HS-27A (cell line): ENCODE data around the gene PI4KA.

ENCODE experiments used
- DNase-seq: peaks from one replicate; pipeline ENCODE4 v3.0.0-alpha.2; 2012; ENCODE audit warnings: low read depth, missing footprints

PI4KA gene

DNA sequence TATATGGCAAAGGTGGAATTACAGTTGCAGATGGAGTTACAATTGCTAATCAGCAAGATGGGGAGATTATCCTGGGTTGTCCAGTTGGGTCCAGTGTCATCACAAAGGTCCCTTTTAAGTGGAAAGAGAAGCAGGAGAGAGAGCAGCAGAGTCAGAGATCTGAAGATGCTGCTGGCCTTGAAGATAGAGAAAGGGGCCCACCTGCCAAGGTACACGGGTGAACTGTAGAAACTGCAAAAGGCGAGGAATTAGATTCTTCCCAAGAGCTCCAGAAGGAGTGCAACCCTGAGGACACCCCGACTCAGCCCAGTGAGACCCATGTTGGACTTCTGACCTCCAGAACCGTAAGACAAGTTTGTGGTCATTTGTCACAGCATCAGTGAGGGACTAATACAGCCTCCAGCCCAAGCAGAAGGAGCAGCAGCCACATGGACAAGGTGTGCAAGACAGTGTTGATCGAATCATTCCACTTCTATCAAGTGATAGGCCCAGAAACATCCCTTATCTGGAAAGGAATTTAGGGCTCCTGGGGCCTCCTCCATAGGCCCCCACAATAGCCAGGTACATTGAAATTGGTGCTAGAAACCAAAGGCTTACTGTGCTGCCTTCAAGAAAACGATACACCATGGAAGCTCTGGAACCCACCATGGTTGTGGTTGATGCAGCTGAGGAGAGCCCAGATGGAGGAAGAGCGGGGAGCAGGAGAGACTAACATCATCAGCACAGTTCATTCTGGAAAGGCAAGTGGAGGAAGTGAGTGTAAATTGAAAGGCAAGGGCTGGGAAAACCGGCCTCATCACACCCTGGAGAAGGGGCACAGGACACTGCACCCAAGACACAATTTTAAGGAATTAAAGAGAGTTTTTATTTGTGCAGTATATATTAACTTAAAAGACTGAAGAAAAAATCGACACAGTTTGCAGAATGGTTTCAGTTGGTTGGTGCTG lies 23.5 kb upstream of the PI4KA start:
- DNase-seq: no peak

DNA sequence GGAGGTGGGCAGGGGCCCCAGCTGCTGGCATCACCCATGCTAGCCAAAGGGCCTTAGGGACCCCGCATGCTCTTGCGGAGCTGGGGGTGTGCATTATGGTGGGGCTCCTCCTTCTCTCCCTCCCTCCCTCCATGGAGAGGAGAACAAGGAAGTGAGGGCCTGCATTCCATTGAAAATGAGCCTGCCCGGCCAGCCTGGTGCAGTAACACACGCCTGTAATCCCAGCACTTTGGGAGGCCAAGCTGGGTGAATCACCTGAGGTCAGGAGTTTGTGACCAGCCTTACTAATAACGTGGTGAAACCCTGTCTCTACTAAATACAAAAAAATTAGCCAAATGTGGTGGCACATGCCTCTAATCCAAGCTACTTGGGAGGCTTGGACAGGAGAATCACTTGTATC lies 22.6 kb upstream of the PI4KA start:
- DNase-seq: no peak

DNA sequence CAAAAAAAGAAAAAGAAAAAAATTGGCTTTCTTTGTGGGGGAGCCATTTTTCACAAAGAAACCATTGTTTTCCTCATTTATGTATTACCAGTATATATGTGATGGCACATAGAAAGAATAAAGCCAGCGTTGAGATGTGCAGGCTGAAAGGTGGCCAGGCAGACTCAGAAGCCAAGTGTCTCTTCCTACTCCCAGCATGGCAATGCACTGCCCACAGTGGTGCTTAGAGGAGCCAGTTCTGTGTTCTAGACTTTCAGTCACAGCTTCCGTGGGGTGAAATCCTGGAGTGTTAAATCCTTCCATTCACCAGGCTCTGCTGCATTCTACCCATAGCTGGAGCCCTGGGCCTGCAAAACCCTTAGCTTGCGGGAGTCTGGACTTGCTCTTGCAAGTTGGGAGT lies 19.1 kb upstream of the PI4KA start:
- no peak for DNase-seq

DNA sequence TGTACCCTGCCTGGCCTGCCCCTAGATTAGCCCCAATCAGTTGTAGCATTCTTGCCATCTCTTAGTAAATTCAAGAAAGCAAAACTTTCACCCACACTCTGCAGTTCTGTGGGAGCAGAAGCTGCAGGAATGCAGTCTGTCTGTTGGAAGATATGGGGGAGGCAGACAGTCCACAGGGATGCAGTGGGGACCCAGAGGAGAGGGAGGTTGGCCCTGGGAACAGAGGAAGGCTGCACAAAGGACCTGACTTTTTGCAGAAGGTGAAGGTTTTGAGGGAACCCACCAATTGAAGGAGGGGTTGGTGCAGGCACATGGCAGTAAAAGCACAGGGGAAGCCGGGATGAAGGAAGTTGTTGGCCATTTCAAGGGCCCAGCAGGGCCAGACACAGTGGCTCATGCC lies 16.7 kb upstream of the PI4KA start:
- DNase-seq: no peak

DNA sequence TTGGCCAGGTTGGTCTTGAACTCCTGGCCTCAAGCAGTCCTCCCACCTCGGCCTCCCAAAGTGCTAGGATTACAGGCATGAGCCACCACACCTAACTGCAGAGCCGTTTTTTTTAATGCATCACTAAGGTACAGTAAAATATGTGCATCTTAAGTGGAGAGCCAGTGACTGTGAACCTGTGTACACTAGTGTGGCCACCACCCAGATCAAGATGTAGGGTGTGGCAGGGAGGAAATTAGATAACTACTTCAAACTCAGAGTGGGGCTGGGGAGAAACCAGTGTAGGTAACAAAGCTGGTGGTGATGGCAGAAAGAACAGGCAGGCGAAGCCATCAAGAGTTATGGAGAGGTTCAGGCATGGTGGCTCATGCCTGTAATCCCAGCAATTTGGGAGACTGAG lies 14.6 kb upstream of the PI4KA start:
- no peak for DNase-seq

DNA sequence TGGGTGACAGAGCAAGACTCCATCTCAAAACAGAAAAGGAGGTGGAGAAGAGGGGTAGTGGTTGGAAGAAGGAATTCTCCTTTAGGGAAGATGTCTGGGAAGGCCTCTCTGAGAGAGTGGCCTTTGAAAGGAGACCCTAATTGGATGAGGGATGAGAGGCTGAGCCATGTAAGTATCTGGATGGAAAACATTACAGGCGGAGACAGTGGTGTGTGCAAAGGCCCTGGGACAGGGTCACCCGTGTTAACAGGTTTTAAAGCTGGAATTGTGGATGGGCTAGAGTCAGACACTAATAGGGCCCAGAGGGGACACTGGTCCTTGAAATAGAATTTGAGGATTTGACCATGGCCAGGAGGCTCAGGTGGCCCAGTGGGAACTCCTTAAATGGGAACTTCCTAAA lies 10.6 kb upstream of the PI4KA start:
- DNase-seq: no peak

DNA sequence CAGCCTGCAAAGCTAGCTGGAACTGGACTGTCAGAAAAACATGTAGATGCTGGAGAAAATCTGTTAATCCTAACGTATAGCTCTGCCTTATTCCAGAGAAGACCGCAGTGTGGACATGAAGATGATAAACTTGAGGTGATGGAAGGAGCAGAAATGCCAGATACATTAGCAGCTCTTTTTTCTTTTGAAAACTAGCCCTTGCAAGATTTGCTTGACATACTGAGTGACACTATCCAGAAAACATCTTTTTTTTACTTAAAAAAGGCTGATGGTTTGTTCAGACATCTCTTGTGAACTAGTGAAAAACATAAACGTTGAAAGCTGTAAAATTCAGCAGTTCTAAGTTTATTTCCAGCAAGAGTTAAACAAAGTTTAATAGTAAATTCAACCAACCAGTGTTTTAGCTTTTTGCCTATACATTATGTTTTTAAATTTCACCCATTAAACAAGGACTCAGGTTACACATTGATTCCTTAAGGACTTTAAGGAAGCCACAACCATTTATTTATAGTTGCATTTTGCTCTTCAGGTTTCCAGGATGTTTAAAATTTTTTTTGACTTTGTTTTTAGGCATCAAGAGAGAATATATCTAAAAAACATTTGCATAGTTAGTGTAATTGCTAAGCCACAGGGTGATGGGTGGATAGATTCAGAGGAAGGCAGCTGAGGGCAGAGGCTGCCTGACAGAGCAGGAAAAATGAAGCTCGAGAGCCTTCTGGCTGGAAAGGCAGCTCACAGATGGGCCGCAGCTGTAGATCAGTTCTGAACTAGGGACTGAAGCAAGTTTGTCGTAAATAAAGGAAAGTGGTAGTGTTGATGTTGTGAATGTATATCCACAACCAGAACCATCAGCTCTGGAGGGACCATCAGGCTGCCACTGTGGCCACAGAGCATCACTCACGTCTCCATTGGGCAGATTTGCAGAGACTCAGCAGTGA lies 9.7 kb upstream of the PI4KA start:
- DNase-seq: no peak

DNA sequence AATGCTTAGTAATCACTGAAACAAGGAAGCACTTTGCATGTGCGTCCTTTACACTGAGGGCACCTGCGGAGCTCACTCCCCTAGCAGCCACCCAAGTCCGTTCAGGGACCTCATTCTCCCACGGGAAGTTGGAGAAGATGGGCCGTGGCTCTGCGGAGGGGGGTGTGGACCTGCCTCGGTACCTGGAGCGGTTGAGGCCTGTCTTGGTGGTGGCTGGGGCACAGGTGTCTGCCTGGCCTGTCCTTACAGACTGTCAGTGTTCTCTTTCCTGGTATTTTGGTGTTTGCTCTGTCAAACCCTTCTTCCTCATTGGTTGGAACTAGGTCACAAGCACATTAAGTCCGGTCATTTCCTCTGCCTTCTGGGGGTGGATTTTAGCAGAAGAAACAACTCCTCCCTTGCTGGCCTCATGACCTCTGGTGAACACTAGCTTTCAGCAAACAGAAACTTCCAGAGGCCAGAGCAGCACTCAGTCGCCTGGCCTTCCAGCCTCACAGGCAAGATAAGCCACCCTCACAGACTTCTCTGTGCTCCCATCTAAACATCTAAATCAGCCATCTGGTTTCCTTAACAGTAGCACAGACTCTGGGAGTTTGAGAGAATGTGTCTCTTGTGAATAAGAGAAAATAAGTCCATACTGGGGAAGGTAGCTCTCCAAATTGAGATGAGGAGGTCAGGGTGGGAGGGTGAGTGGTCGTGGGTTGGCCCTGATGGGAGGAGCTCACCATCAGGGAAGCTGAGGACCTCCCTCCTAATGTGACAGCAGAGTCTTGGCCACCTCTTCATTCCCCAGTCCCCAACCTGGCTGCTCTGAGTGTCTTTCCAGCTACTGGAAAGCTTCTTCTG lies 8.8 kb upstream of the PI4KA start:
- DNase-seq: no peak

DNA sequence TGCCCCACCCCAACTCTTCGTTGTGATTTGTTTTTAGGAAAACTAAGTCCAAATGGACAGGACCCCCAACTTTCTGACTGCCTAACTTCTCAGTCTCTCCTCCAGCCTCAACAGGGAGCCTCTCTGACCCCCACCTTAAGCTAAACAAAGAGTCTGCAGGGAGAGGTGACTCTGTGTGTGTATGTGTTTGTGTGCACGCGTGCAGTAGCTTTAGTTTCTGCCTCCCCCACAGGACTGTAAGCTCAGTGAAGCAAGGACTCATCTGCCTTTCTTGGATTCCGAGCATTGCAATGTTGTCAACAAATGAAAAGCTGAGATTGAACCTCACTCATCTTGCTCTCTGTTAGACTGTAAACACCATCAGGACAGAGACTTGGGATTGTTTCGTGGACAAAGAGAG lies 8.1 kb upstream of the PI4KA start:
- no peak for DNase-seq

DNA sequence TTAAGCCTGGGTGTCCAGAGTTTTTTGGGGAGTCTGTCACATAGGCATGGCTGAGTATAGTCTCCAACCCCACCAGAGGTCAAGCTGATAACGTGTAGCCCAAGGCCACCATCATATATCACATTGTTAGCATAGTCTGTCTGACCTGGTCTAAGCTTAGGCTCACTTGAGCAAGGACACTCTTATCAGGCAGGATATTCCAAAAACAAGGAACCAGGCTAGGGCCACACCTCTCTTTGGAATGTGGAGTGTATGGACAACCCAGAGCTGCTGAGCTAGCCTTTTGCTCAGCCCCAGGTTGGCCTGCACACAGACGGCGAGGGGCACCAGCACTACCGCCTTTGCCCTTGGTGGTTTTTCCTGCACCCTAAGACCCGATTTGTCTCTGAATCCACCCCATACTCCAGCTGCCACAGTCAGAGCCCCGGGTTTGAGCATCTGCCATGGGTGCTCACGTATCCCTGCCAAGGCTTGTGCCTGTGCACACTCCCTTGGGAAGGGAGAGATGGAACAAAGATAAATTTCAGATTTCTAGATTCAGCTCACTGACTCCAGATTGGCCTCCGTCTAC lies 7.3 kb upstream of the PI4KA start:
- no peak for DNase-seq

DNA sequence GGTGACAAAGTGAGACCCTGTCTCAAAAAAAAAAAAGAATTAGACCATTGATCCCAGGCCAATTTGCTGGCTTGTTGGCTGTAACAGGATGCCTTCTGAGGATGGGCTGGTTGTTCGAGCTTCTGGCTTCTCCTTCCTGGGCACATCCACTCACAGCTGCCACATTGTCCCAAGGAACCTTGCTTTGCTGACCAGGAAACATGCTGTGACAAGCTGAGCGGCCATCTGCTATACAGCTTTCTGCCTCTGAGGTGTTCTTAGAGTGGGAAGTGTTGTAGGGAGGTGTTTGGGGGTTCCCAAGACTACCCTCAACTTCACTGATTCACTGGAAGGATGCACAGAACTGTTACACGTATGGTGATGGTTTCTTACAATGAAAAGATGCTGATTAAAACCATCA lies 6.7 kb upstream of the PI4KA start:
- no peak for DNase-seq

DNA sequence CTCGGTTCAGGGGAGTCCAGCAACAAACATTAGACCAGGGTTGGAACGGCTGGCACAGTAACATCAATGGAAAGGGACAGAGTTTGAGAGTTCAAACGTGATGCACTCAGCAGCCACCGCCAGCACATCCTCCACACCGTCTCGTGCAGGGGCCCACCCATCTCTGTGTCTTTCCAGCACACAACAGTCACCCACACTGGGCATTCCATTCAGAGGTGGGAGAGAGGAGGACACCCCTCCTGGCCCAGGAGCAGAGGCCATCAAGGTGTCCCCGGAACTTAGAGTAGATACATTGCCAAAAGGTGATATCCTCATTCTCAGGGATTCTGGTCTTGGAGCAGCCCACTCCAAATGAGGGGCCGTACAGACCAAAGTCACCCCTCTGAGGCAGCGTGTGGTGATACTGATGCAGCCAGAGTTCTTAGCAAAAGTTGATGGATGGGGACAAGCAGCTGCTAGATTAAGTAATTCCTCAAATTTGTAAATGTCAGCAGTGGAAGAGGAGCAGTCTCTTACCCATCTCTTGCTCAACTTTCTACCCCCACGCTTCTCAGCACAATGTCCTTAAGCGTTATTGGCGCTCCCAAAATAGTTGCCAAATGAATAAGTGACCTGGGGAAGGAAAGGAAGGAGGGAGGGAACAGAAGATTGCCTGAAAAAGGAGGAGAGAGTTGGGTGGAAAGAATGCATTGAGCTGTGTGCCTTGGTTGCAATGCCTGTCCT lies 5.7 kb upstream of the PI4KA start:
- no peak for DNase-seq

DNA sequence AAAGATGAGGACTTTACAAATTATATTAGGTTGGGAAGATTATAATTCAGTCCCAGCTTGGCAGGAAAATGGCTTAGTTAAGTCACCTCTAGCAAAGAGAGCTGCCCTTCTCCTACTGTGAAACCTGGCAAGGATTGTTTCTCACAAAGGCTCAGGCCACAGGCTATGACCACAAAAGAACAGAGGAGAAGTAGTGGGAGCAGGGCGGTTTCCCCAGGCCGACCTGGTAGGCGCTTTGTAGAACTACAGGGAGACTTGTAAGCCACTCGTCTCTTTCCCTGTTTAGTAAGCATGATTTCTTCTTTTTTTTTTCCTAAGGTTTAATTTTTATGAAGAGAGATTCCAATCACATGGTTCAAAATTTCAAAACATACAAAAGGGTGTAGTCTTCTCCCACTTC lies 4.8 kb upstream of the PI4KA start:
- no peak for DNase-seq

DNA sequence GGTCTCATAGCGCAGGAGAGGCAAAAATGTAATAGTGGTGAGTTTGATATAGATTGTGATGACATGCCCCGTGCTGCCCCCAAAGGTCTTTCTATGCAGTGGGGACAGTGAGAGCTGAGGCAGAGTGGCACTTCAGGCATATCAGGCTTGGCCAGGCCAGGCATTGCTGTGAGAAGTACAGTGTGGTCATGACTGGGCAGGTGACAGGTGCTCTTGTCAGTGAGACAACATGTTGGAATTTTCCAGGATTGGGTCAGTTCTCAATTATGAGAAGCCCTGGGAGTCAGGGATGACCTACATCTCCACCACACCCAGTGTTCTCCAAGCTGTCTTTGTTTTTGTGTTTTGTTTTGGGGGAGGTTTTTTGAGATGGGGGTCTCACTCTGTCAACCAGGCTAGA lies 3.9 kb upstream of the PI4KA start:
- no peak for DNase-seq

DNA sequence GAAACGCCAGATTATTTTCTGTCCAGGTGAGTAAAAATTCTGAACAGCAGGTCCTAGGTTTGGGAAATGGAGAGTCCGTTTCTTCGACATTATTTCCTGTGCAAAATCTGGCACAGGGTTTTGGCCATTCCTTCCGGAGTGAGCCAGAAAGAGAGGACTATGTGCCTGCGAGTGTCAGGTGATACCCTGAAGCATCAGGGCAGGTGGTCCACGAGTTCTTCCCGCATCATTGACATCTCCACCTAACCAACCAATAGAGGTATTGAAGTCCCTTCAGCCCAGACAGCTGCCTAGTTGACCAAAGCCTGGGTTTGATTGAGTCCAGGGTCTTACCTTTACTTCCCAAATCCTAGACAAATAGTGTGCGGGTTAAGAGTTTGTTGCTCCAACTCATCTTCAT lies 1.0 kb upstream of the PI4KA start:
- DNase-seq: no peak

DNA sequence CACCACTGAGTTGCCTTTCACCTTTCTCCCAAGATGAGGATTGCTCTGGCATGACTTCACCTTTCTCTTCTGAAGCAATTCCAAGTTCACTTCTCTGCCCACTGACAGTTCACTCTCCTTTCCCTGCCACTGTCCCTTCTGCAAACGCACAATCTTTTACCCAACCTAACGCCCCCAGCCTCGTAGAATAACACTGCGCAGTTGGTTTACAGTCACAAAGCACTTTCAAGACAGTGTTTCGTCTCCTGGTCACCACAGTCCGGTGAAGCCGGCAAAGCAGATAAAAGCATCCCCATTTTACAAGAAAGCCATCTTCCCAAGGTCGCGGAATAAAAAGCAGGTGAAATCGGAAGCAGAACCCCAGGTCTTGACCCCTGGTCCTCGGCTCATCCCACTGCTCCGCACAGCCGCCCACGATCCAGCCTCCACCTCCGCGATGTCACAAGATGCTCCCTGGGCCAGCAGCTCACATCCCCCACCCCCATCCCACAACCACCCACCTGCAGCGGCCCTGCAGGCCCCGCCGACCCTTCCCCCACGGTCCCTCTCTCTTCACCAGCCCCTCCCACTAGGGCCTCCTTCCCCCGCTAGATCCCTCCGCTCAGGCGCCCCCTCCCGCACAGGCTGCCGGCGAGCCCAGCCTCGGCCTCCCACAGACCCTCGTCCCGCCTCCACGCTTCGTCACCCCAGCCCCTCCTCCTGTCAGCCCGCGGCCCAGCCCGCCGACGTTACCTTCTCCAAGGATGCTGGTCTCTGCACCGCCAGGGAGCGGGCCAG lies 585 bp downstream of the PI4KA start:
- peak; percentile 51 for DNase-seq

DNA sequence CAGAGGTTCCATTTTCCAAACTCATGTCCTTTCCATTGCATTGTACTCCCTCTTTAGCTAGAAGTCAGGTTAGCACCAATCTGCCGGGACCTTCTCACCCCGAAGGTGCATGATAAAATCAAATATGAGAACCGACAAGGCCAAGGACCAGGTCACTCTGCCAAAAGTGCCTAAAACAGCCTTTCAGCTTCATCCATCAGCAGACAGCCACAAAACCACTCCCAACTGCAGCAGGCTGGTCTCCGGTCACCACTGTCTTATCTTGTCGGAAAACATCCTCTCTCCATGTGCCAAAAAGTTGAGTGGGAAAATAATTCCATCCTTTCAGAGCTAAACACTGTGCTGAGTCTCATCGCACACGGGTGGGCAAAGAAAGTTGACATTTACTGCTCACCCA lies 1.4 kb downstream of the PI4KA start:
- no peak for DNase-seq

DNA sequence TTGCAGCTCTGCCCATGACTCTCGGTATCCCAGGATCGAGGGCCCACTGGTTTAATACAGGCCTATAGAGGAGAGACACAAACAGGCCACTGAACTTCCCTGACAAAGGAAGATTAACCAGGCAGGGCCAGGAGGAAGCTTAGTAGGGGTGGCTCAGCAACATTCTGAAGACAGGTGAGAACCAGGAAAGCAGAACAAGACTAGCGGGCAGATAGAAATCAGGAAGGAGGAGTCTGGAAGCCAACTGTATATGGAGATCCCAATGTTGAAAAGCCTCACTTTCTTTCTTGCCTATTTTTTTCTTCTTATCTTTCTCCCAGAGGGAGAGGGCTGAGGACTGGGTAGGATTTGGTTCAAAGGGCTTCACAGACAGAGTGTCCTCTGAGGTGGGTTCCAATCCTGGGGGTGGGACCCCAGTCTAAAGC lies 5.4 kb downstream of the PI4KA start:
- no peak for DNase-seq

DNA sequence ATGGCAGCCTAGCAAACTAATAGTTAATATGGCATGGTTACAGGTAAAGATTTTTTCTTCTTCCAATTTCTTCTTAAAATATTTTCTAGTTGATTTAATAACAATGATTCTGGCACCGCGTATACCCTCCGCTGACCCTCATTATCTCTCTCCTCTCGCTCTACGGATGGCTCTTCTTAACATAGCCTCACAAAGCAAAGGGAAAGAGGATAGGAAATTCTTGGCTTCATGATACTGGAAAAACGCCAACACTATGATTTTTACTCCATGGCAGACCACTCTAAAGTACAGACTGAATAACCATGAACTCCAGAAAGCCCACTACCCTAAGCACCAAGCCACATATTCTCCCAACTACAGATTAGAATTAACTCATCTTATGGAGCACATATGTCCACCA lies 6.1 kb downstream of the PI4KA start:
- no peak for DNase-seq

DNA sequence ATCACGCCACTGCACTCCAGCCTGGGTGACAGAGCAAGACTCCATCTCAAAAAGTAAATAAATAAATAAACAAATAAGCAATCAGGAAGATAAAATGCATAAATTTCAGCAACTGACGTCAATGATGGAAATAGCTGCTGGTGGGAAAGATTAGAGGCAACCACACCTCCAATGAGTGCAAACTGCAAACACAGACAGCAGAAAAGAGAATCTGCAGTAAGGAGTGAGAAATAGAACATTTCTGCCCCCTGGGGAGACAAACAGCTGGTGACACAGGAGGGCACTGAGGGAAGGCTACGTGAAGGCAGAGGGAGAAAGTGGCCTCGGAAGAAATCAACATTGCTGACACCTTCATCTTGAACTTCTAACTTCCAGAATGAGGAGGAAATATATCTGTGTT lies 6.5 kb downstream of the PI4KA start:
- no peak for DNase-seq
